CD4-positive, alpha-beta T cell treated with Interleukin-6 at 100 ng/mL for 8 hours (primary cell): ENCODE data around the gene SCARB2.
A peak's percentile ranks its signal among the peaks of the same experiment; 100 is the strongest.
"Not testable (repeated sequence)": the region's sequence is repeated elsewhere in the genome, so short reads cannot be mapped to it uniquely, and the experiment has no call there.

Experiments
- DNase-seq: peaks from one replicate; pipeline ENCODE4 v3.0.0-alpha.2; 2020; ENCODE audit warnings: mixed read lengths, low spot score

SCARB2 gene

GRCh38 chr4:76213415-76214176 is at the start of gene SCARB2:
SCARB2 (minus strand) TSS chr4:76213824; CDS start chr4:76213543, 281 bp downstream.
- DNase-seq = peak; percentile 66

- no peak for DNase-seq
Observed at GRCh38 chr4:76260571-76260970, 46.9 kb upstream of the SCARB2 start.

GRCh38 chr4:76257824-76258223 is 44.2 kb upstream of the SCARB2 start:
- DNase-seq = no peak

- DNase-seq = no peak
Observed at GRCh38 chr4:76256968-76257367, 43.3 kb upstream of the SCARB2 start.

GRCh38 chr4:76256032-76256431 is 42.4 kb upstream of the SCARB2 start:
- DNase-seq = no peak

GRCh38 chr4:76253511-76253910 is 39.9 kb upstream of the SCARB2 start:
- DNase-seq = no peak

- DNase-seq = no peak
Observed at GRCh38 chr4:76252271-76252653, 38.6 kb upstream of the SCARB2 start.

GRCh38 chr4:76251441-76252270 is 38.0 kb upstream of the SCARB2 start, which contains the start of gene FAM47E:
FAM47E (plus strand) TSS chr4:76251721; CDS start chr4:76251747, 26 bp downstream.
- DNase-seq = peak; percentile 7

GRCh38 chr4:76250962-76251361 is 37.3 kb upstream of the SCARB2 start:
- no peak for DNase-seq

- no peak for DNase-seq
Observed at GRCh38 chr4:76246852-76247251, 33.2 kb upstream of the SCARB2 start.

GRCh38 chr4:76246025-76246424 is 32.4 kb upstream of the SCARB2 start:
- no peak for DNase-seq

GRCh38 chr4:76243877-76244276 is 30.3 kb upstream of the SCARB2 start:
- not testable (repeated sequence) for DNase-seq

GRCh38 chr4:76240236-76240635 is 26.6 kb upstream of the SCARB2 start:
- no peak for DNase-seq

- no peak for DNase-seq
Observed at GRCh38 chr4:76238701-76239100, 25.1 kb upstream of the SCARB2 start.

GRCh38 chr4:76238236-76238635 is 24.6 kb upstream of the SCARB2 start:
- DNase-seq = no peak

- no peak for DNase-seq
Observed at GRCh38 chr4:76235915-76236314, 22.3 kb upstream of the SCARB2 start.

- DNase-seq = no peak
Observed at GRCh38 chr4:76235407-76235806, 21.8 kb upstream of the SCARB2 start.

- no peak for DNase-seq
Observed at GRCh38 chr4:76234679-76235044, 21.0 kb upstream of the SCARB2 start.

GRCh38 chr4:76233967-76234678 is 20.5 kb upstream of the SCARB2 start:
- DNase-seq = no peak

- no peak for DNase-seq
Observed at GRCh38 chr4:76233529-76233928, 19.9 kb upstream of the SCARB2 start.

- no peak for DNase-seq
Observed at GRCh38 chr4:76233083-76233482, 19.5 kb upstream of the SCARB2 start.

GRCh38 chr4:76232681-76233080 is 19.1 kb upstream of the SCARB2 start:
- DNase-seq = no peak

GRCh38 chr4:76226418-76226817 is 12.8 kb upstream of the SCARB2 start:
- no peak for DNase-seq
